IPS-11a (cell line): Measurements from ENCODE around the gene ADGRG3.
"Not testable (repeated sequence)": the region's sequence is repeated elsewhere in the genome, so short reads cannot be mapped to it uniquely, and the experiment has no call there.

Experiments
- H3K4me3 ChIP-seq: one replicate; pipeline ENCODE4 v1.5.1; 2013; ENCODE audit warnings: low read depth, low read length, control low read depth

ADGRG3 gene

DNA sequence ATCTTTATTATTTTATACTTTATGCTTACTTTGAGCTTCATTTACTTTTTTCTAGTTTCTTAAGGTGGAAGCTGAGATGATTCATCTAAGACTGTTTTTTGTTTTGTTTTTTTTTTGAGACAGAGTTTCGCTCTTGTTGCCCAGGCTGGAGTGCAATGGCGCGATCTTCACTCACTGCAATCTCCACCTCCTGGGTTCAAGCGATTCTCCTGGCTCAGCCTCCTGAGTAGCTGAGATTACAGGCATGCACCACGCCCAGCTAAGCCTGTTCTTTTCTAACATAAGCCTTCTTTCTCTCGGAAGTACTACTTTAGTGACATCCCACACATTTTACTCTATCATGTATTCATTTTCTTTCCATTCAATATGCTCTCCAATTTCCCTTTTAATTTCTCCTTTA is 44.5 kb downstream of the ADGRG3 start:
- not testable (repeated sequence) for H3K4me3 ChIP-seq

DNA sequence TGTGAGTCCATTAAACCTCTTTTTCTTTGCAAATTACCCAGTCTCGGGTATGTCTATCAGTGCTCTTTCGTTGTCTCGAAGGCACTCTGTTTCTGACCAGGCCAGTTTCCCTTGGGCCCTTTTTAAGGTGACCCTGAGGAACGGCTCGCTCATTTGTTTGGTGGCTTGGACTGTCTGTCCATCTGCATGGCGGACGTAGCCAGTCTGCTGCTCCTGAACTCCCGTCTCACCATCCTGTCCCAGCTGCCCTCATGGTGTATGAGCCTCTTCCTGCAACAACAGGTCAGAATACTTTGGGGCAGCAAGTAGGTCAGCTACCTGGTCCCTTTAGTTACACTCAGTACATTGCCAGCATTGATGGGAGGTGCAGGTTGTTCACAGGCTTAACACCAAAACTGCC is 45.5 kb downstream of the ADGRG3 start:
- no peak overlapping the region for H3K4me3 ChIP-seq

DNA sequence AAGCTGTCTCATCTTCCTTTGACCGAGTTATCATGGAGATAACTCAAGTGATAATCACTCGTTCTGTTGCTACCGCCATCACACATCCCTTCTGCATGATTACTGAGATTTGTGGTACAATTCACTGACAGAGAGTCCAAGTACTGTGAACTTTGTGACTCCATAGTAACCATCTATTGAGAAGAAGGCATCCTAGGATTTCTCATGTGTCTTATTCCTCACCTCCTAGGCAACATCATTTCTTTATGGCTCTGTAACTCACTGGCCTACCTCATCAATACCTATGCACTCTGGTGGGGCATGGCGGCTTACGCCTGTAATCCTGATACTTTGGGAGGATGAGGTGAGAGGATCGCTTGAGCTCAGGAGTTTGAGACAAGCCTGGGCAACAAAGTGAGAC is 45.9 kb downstream of the ADGRG3 start:
- no peak overlapping the region for H3K4me3 ChIP-seq

DNA sequence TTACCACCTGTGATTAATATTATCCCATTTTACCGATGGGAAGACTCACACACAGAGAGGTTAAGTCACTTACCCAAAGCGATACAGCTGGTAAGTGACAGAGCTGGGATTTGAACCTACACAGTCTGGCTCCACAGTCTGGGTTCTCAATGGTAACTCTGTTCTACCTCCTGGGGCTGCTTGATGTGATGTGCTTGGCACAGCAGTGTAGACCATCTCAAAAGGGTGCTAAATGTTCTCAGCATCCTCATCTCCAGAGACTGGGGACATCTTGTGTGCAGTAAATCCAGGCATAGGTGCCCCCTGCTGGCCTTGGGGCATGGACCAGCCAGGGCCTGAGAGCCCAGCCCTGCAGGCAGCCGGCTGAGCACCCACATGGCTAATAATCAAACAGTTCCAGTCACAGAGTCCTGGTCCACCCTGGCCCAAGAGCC is 52.1 kb downstream of the ADGRG3 start:
- no peak overlapping the region for H3K4me3 ChIP-seq

DNA sequence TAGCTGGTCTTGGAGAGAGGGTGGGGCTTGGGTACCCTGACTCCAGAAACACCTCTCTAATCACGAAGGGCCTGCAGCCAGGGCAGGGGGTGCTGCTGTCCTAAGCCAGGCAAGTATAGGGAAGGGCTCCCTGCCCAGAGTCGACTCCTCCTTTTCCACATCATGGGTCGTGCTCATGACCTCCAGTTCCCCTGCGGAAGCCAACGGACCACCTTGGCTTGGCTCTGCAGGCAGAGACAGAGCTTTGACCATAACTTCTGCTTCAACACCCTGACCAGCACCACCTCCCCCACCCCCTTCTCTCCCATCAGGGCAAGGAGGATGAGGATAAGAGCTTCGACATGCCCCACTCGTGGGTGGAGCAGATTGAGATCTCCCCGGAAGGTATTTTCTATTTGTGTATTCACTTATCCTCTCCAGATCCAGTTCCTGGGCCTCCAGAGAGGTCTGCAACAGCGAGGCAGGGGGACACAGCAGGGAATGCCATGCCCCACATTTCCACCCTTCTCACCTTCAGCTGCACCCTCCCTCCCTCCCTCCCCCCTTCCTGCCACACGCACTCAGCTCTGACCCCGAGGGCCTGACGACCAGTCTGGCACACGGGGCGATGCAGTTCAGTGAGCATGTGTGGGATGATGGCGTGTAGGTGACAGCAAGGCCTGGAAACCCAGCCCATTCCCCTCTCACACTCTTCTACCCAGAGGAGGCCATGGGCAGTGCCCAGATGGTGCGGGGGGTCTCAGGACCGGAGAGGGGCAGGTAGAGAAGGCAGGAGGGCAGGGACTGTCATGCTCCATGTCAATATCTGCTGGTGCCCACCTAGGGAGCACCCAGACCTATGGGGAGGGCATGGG is 53.5 kb downstream of the ADGRG3 start:
- H3K4me3 ChIP-seq = no peak overlapping the region

DNA sequence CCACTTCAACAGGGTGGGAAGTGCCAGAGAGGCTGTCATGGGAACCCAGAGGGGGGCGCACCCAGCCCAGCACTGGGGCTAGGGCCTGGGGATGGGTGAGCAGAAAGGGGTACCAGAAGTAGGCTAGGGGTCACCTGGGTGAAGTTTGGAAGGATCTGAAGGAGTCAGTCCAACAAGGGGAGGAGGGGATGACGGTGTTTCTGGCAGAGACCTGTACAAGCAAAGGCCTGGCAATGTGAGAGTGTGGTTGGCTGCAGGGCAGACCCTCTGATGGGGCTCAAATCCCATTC is 54.0 kb downstream of the ADGRG3 start:
- H3K4me3 ChIP-seq = no peak overlapping the region

DNA sequence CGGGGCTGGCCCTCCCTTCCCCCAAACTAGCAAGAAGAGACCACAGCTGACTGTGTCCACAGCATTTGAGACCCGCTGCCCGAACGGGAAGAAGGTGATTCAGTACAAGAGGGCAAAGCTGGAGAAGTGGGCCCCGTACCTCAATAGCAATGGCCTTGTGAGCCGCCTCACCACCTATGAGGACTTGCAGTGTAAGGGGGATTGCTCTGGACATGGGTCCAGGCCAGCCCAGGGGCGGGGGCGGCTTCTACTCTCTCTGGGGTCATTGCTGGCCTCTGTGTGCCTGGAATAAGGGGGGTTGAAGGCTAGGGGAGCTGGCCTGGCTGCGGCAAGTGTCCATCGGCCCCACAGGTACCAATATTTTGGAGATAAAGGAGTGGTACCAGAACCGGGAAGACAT is 54.5 kb downstream of the ADGRG3 start:
- H3K4me3 ChIP-seq = no peak overlapping the region

DNA sequence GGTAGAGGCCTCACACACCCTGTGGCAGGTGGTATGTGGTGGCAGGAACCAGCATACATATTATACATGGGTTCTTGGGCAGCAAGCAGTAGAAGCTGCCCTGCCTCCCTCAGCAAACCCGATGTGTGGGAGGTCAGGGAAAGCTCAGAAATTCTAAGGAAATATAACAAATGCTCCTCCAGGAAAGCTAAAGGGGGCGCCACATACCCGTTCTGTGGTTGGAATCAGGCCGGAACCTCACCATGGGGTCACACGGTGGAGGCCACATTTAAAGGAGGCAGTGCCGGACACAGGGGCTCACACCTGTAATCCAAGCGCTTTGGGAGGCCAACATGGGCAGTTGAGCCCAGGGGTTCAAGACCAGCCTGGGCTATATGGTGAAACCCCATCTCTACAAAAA is 55.1 kb downstream of the ADGRG3 start:
- no peak overlapping the region for H3K4me3 ChIP-seq

DNA sequence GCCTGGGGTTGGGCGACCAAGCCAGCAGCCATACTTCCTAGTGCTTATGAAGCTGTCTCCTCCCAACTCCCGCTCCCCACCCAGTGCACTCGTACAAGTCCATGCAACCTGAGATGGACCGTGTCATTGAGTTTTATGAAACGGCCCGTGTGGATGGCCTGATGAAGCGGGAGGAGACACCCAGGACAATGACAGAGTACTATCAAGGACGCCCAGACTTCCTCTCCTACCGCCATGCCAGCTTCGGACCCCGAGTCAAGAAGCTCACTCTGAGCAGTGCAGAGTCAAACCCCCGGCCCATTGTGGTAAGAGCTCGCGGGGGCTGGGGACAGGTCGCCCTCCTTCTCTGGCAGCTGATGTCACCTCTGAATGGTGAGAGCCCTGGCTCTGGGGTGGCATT is 56.4 kb downstream of the ADGRG3 start:
- no peak overlapping the region for H3K4me3 ChIP-seq

DNA sequence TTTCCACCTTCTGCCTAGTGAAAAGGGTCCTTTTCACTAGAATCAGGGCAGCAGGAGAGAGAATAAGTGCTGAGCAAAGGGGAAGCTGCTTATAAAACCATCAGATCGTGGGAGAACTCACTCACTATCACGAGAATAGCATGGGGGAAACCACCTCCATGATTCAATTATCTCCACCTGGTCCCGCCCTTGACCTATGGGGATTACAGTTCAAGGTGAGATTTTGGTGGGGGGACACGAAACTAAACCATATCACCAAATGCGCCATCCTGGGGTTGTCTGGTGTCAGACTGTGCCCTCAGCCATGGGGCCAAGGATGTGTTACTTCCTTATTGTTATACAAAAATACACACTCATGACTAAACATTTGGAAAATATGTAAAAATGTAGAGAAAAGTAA is 57.0 kb downstream of the ADGRG3 start:
- no peak overlapping the region for H3K4me3 ChIP-seq

DNA sequence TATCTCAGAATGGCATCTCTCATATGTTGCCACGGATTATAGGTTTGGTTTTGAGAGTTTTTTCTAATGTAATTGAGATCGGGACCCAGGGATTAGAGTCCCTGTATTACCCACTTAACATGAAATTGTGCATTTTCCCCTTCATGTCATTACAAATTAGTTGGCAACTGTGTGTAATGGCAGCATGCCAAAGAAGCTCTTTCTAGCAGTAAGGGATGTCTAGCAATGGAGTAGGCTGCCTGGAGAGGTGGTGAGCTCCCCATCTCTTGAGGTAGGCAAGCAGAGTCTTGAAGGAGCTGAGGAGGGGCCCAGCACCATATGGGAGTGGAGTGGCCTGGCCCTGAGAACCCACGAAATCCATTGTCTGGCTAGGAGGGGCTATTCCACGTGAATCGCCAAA is 57.4 kb downstream of the ADGRG3 start:
- no peak overlapping the region for H3K4me3 ChIP-seq

DNA sequence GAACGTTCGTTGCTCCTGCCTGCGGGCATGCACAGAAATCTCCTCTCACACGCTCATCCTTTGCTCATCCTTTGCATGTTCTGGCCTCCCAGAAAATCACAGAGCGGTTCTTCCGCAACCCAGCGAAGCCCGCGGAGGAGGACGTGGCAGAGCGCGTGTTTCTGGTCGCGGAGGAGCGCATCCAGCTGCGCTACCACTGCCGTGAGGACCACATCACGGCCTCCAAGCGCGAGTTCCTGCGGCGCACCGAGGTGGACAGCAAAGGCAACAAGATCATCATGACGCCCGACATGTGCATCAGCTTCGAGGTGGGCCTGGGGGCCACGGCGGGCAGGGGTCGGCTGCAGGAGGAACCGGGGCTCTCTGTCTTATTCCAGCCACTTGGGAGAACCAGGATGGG is 57.9 kb downstream of the ADGRG3 start:
- no peak overlapping the region for H3K4me3 ChIP-seq

DNA sequence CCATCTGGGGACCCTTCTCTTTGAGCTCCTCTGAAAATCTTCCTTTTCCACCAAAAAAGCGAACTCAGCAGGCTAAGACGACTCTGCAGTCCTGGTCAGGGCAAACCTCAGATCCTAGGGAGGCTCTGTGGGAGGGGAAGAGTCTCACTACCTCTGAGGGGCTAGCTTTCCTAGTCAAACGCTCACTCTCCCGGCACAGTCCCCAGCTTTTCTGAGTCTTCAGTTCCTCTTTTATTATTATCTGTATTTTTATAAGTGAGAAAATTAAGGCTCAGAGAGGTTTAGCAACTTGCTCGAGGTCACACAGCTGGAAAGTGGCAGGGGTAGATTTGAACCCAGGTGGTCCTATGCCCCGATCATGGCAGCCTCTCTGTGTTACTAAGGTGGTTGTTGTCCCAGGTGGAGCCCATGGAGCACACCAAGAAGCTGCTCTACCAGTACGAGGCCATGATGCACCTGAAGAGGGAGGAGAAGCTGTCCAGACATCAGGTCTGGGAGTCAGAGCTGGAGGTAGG is 58.4 kb downstream of the ADGRG3 start:
- no peak overlapping the region for H3K4me3 ChIP-seq

DNA sequence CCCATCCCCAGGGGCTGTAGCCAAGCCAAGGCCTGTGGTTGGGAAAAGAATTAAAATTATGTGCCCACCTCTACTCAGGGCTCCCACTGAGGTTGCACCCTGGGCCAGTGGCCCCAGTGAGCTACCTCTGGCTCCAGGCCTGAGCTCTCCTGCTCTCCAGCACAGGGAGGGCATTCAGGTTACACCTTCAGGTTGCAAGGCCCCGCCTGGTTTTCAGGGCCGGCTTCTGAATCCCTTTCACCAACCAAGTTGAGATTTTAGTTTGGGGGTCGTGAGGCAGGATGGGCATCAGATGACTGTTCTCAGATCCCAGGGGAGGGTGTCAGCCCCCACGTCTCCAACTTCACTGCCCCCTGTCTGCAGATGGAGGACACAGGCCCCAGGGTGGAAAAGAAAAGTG is 59.5 kb downstream of the ADGRG3 start:
- no peak overlapping the region for H3K4me3 ChIP-seq

DNA sequence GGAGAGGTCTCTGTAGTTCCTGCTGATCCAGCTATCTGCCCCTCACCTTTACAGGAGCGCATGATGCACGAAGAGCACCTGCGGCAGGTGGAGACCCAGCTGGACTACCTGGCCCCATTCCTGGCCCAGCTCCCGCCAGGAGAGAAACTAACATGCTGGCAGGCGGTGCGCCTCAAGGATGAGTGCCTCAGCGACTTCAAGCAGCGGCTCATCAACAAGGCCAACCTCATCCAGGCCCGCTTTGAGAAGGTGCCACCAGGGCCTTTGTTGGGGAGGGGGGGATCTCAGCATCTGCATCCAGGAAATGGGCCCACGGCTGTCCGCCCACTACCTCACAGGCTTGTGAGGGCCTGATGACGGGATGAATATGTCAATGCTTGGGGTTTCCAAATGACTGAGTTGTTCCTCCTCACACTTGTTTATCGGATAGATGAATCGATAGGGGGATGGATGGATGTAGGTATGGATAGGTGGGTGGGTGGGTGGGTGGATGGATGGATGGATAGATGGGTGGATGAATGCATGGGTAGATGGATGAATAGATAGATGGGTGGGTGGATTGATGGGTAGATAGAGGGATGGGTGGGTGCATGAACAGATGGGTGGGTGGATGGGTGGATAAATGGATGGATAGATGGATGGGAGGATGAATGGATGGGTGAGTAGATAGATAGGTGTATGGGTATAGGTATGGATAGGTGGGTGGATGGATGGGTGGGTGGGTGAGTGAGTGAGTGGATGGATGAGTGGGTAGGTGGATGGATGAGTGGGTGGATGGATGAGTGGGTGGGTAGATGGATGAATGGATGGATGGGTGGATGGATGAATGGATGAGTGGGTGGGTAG is 60.5 kb downstream of the ADGRG3 start:
- H3K4me3 ChIP-seq = no peak overlapping the region

DNA sequence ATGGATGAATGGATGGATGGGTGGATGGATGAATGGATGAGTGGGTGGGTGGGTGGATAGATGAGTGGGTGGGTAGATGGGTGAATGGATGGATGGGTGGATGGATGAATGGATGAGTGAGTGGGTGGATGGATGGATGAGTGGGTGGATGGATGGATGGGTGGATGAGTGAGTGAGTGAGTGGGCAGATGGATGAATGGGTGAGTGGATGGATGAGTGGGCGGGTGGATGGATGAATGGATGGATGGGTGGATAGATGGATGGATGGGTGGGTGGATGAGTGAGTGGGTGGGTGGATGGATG is 61.0 kb downstream of the ADGRG3 start:
- H3K4me3 ChIP-seq = no peak overlapping the region

DNA sequence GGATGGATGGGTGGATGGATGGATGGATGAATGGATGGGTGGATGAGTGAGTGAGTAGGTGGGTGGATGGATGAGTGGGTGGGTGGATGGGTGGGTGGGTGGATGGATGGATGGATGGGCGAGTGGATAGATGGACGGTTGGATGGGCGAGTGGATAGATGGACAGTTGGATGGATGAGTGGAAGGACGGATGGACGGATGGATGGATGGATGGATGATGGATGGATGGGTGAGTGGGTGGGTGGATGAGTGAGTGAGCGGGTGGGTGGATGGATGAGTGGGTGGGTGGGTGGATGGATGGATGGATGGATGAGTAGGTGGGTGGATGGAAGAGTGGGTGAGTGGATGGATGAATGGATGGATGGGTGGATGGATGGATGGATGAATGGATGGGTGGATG is 61.7 kb downstream of the ADGRG3 start:
- H3K4me3 ChIP-seq = not testable (repeated sequence)

DNA sequence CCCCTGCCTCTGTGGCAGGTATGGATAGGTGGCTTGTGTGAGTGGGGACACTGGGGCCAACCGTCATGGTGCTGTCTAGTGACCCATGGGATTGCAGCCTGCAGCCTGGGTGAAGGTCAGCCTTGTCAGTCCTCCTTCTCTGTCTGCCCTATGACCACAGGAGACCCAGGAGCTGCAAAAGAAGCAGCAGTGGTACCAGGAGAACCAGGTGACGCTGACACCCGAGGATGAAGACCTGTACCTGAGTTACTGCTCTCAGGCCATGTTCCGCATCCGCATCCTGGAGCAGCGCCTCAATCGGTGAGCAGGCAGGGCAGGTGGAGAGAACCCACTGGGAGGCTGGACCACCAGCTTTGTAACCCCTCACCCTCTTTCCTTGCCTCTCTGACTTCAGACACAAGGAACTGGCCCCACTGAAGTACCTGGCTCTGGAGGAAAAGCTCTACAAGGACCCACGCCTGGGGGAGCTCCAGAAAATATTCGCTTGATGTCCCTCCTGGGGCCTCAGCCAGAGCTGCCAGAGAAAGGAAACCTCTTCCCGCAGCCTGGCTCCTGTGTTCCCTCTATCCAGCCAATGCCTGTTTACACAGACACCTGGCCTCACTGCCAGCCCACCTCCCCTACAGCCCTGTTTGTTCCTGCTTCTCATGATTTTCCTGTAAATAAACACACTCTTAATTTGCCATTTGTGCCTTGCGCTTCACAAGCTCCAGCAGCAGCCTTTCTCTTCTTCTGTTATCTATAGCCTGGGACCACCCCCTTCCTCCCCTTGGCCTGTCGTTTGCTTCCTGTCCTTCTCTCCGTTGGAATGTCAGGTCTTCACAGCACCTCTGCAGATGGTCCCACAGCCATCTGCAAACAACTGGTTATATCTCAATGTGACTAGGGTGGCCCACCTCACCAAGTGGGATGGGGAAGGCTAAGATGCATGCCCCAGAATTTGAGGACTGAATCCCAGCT is 62.9 kb downstream of the ADGRG3 start:
- no peak overlapping the region for H3K4me3 ChIP-seq

DNA sequence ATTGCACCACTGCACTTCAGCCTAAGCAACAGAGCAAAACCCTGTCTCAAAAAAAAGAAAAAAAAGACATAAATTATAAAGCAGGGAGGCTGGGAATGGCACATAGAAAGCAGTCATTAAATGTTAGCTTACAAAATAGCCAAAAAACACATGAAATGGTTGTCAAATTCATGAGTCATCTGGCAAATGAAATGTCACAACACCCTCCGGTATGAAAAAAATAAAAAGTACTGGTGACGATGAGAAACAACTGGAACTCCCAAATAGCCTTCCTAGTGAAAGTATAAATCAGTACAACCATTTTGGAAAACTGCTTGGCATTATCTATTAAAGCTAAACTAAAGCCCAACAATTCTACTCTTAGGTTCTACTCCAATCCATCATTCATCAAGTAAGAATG is 63.9 kb downstream of the ADGRG3 start:
- no peak overlapping the region for H3K4me3 ChIP-seq

DNA sequence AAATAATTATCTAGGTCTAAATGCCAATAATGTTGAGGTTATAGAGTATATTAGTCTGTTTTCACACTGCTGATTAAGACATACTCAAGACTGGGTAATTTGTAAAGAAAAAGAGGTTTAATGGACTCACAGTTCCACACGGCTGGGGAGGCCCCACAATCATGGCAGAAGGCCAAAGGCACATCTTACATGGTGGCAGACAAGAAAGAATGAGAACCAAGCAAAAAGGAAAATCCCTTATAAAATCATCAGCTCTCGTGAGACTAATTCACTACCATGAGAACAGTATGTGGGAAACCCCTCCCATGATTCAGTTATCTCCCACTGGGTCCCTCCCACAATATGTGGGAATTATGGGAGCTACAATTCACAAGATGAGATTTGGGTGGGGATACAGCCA is 64.6 kb downstream of the ADGRG3 start:
- no peak overlapping the region for H3K4me3 ChIP-seq

DNA sequence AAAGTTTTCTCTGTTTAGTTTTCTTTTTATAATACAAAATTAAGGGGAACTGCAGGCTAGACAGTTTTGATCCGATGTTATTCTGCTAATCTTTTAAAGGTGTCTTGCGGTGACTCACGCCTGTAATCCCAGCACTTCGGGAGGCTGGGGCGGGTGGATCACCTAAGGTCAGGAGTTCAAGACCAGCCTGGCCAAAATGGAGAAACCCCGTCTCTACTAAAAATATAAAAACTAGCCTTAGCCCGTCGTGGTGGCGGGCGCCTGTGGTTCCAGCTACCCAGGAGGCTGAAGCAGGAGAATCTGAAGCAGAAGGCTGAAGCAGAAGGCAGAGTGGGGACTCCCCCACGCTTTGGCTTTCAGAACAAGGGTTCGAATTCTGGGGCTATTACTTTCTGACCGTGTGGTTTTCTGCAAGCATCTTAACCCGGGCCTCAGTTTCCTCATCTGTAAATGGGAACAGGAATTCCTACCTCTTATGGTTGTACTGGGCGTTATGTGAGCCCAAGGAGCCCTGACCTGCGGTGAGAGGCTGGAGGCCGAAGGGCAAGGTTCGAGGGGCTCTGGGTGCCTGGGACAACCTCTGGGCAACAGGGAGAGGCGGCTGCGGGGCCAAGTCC is 66.3 kb downstream of the ADGRG3 start:
- H3K4me3 ChIP-seq = peak overlapping the region; percentile 55
